Fibroblast of lung (primary cell): ENCODE results near the gene TMEM190. TPM values are rescaled to one million over a fixed set of nuclear protein-coding genes. Genes with fewer than 3 reads are reported as not detected.

ENCODE experiments used
- DNase-seq, 2 donors: peaks; one replicate each; pipeline versions ENCODE4 v3.0.0 to v3.0.0-alpha.2; 2010; ENCODE audit warnings: low read depth in 2 of 2
- H2AFZ ChIP-seq: 2 replicates; pipeline ENCODE4 v1.5.1; 2012; ENCODE audit warnings: low read length, control low read depth, inconsistent platforms
- H3K27ac ChIP-seq: 2 replicates; pipeline ENCODE4 v1.5.1; 2011; ENCODE audit warnings: low read length, control low read depth; ENCODE audit not compliant: insufficient read depth
- H3K27me3 ChIP-seq: 2 replicates; pipeline ENCODE4 v1.5.1; 2011; ENCODE audit warnings: mild to moderate bottlenecking, low read length; ENCODE audit not compliant: control insufficient read depth, insufficient read depth
- H3K36me3 ChIP-seq: 2 replicates; pipeline ENCODE4 v1.5.1; 2011; ENCODE audit warnings: low read length; ENCODE audit not compliant: control insufficient read depth, insufficient read depth
- H3K4me1 ChIP-seq: 2 replicates; pipeline ENCODE4 v1.5.1; 2011; ENCODE audit warnings: low read length; ENCODE audit not compliant: control insufficient read depth, insufficient read depth; ENCODE audit errors: extremely low read depth
- H3K4me2 ChIP-seq: 2 replicates; pipeline ENCODE4 v1.5.1; 2011; ENCODE audit warnings: low read length, control low read depth; ENCODE audit not compliant: insufficient read depth; ENCODE audit errors: extremely low read depth
- H3K4me3 ChIP-seq, 4 experiments: fragments of 200-600 bp in 1 of 4; sonication (generic) in 1 of 4; replicated peaks in 1 of 4; 2 replicates each; pipeline ENCODE4 v1.5.1; 2011 to 2016; ENCODE audit warnings: low read length in 4 of 4, low read depth in 3 of 4, mild to moderate bottlenecking in 3 of 4, control low read depth in 2 of 4, inconsistent platforms in 1 of 4, mixed read lengths in 1 of 4; ENCODE audit not compliant: insufficient read depth in 1 of 4; ENCODE audit errors: control extremely low read depth in 1 of 4
- H3K79me2 ChIP-seq: 2 replicates; pipeline ENCODE4 v1.5.1; 2012; ENCODE audit warnings: mild to moderate bottlenecking, low read length, inconsistent platforms; ENCODE audit not compliant: control insufficient read depth, insufficient read depth
- H3K9ac ChIP-seq: 2 replicates; pipeline ENCODE4 v1.5.1; 2011; ENCODE audit warnings: mild to moderate bottlenecking, low read length, control low read depth; ENCODE audit not compliant: insufficient read depth
- H3K9me3 ChIP-seq: 2 replicates; pipeline ENCODE4 v1.5.1; 2012; ENCODE audit warnings: low read depth, low read length; ENCODE audit not compliant: control insufficient read depth, insufficient read depth
- H4K20me1 ChIP-seq: 2 replicates; pipeline ENCODE4 v1.5.1; 2011; ENCODE audit warnings: low read length; ENCODE audit not compliant: control insufficient read depth, insufficient read depth; ENCODE audit errors: extremely low read depth
- CTCF ChIP-seq, 2 donors: IDR thresholded peaks in 1 of 2; conservative IDR thresholded peaks in 1 of 2; 1 replicate in 1 of 2; 2 replicates in 1 of 2; pipeline ENCODE4 v1.5.1; 2011 to 2012; ENCODE audit warnings: low read length in 2 of 2, control low read depth in 1 of 2, inconsistent platforms in 1 of 2, low read depth in 1 of 2, mild to moderate bottlenecking in 1 of 2
- EZH2 ChIP-seq: IDR thresholded peaks from 2 replicates; pipeline ENCODE4 v1.5.1; 2012; ENCODE audit warnings: low read length, control low read depth, mild to moderate bottlenecking; ENCODE audit errors: missing control alignments
- polyA plus RNA-seq, 2 donors: library from polyadenylated mRNA; depleted of rRNA in 1 of 2; stranded (reverse) in 1 of 2; unstranded in 1 of 2; fragments of >200 nt; gene quantifications; 2 replicates each; pipeline ENCODE4 v1.2.1, GENCODE V29; 2011 to 2012; ENCODE audit warnings: missing spikeins in 1 of 2
- total RNA-seq: library from RNA; depleted of rRNA; stranded (reverse); fragments of >200 nt; gene quantifications from 2 replicates; pipeline ENCODE4 v1.2.1, GENCODE V29; 2014

The TMEM190 gene
- total and polyA plus RNA-seq, 2 donors (not counting 1 experiment from before 2014, with no cell fraction given), result 0.14 TPM; not detected in 1

- no peak for TF ChIP-seq CTCF (conservative IDR thresholded peaks at IDR 0.05 in 1 of 2, IDR thresholded peaks at IDR 0.05 in 1 of 2; ENCODE audit: low read depth in 1 of 2, low read length in 2 of 2)
- no peak for TF ChIP-seq EZH2
- Histone ChIP-seq H3K4me1 (peaks cover 2% of the 10 kb centered on the region), H3K9ac (no peak overlapping the region), H2AFZ (no peak overlapping the region), H4K20me1 (no peaks in the 10 kb centered on the region), H3K79me2 (no peaks in the 10 kb centered on the region), H3K36me3 (peaks cover 2% of the 10 kb centered on the region), H3K27ac (no peak overlapping the region), H3K4me3 (no peak overlapping the region), H3K4me2 (no peak overlapping the region), H3K9me3 (no peaks in the 10 kb centered on the region), H3K27me3 (peaks cover 7% of the 10 kb centered on the region)
- no peak for DNase-seq
Measured at GRCh38 chr19:55346725-55347441, 29.7 kb upstream of the TMEM190 start.

GRCh38 chr19:55347442-55348009 is 29.1 kb upstream of the TMEM190 start:
- Histone ChIP-seq H3K27me3 (peaks cover 13% of the 10 kb centered on the region), H3K4me3 (no peak overlapping the region), H3K9me3 (no peaks in the 10 kb centered on the region), H3K4me1 (peaks cover 2% of the 10 kb centered on the region), H4K20me1 (no peaks in the 10 kb centered on the region), H3K9ac (no peak overlapping the region), H3K79me2 (no peaks in the 10 kb centered on the region), H3K36me3 (peaks cover 2% of the 10 kb centered on the region), H3K4me2 (no peak overlapping the region), H3K27ac (no peak overlapping the region), H2AFZ (no peak overlapping the region)
- DNase-seq, result no peak
- no peak for TF ChIP-seq EZH2
- no peak for TF ChIP-seq CTCF (conservative IDR thresholded peaks at IDR 0.05 in 1 of 2, IDR thresholded peaks at IDR 0.05 in 1 of 2; ENCODE audit: low read depth in 1 of 2, low read length in 2 of 2)

- H4K20me1 ChIP-seq, result no peaks in the 10 kb centered on the region
- no peak overlapping the region for H2AFZ ChIP-seq
- H3K9ac ChIP-seq, result no peak overlapping the region
- no peaks in the 10 kb centered on the region for H3K9me3 ChIP-seq
- H3K79me2 ChIP-seq, result no peaks in the 10 kb centered on the region
- TF ChIP-seq CTCF (conservative IDR thresholded peaks at IDR 0.05 in 1 of 2, IDR thresholded peaks at IDR 0.05 in 1 of 2; ENCODE audit: low read depth in 1 of 2, low read length in 2 of 2) (no peak), EZH2 (no peak)
- H3K27me3 ChIP-seq, result peaks cover 23% of the 10 kb centered on the region
- H3K4me1 ChIP-seq, result peaks cover 2% of the 10 kb centered on the region
- no peak for DNase-seq
- H3K4me2 ChIP-seq, result no peak overlapping the region
- no peak overlapping the region for H3K27ac ChIP-seq
- H3K4me3 ChIP-seq, result no peak overlapping the region
- peaks cover 1% of the 10 kb centered on the region for H3K36me3 ChIP-seq
Measured at GRCh38 chr19:55348317-55349034, 28.1 kb upstream of the TMEM190 start.
